ENCODE measurements around the gene PFN2. TPM values are rescaled to one million over a fixed set of nuclear protein-coding genes. Genes with fewer than 3 reads are reported as not detected.

Gene PFN2
- total and polyA plus RNA-seq, 2 donors (not counting 1 experiment from before 2014, with no cell fraction given), result 1.2 to 8.1 TPM

DNA sequence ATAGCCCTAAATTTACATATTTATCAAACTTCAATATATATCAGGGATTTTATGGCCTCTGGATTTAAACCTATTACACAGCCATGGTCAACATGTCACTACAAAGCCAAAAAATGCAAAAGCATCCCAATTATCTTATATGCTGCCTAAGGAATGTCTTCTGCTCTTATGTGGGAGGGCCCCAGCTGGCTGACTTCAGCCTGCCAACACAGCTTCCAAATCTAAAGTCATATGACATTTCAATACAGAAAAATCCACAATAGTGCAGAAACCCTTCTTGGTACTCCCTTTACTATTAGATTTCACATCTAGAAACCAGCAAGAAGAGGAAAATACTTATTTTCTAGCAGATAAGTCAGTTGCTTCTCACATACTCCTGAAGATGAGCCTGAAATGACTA, 6.4 kb downstream of the PFN2 start:
- Histone ChIP-seq H3K79me2 (ENCODE audit: control insufficient read depth, insufficient read depth, low read length) (no peaks in the 10 kb centered on the region), H4K20me1 (ENCODE audit: control insufficient read depth, insufficient read depth, low read length, poor library complexity, severe bottlenecking) (no peaks in the 10 kb centered on the region), H3K9ac (ENCODE audit: low read length) (no peak overlapping the region), H3K4me3 (ENCODE audit: control extremely low read depth in 1 of 5, extremely low read depth in 1 of 5, insufficient read depth in 1 of 5, low read depth in 2 of 5, low read length in 4 of 5) (no peak overlapping the region), H3K4me1 (ENCODE audit: control insufficient read depth in 2 of 2, insufficient read depth in 2 of 2, low read length in 2 of 2) (peaks cover 0 to under 1% of the 10 kb centered on the region in 2 donors), H2AFZ (ENCODE audit: insufficient read depth, low read depth, low read length, poor library complexity, severe bottlenecking) (no peak overlapping the region), H3K36me3 (replicated peaks in 1 of 2; ENCODE audit: control extremely low read depth in 1 of 2, control insufficient read depth in 1 of 2, extremely low read depth in 1 of 2, insufficient read depth in 2 of 2, low read length in 1 of 2) (no peaks in the 10 kb centered on the region), H3K4me2 (replicated peaks; ENCODE audit: low read depth, low read length, poor library complexity, severe bottlenecking) (no peak overlapping the region), H3K9me3 (ENCODE audit: control extremely low read depth in 1 of 3, control insufficient read depth in 2 of 3, insufficient read depth in 1 of 3, low read length in 2 of 3) (no peaks in the 10 kb centered on the region), H3K27me3 (replicated peaks in 1 of 4; ENCODE audit: control extremely low read depth in 1 of 4, control insufficient read depth in 3 of 4, insufficient read depth in 4 of 4, low read length in 3 of 4) (peaks cover 0 to 4% (median 0%) of the 10 kb centered on the region in 4 experiments), H3K27ac (ENCODE audit: low read length in 2 of 2) (no peak overlapping the region)
- Mint-ChIP-seq H3K9me3 (ENCODE audit: insufficient read depth) (no peaks in the 10 kb centered on the region), H3K27me3 (peaks cover 4% of the 10 kb centered on the region), H3K4me3 (no peak overlapping the region), H3K27ac (no peak overlapping the region), H3K4me1 (peaks cover 12% of the 10 kb centered on the region)
- DNase-seq (no peak), ATAC-seq (ENCODE audit: low read depth) (no peak)
- POLR2A ChIA-PET, result no interaction called here
- CTCF ChIA-PET, result interaction anchor here (1.0 to 1.6 kb wide), 3 partner anchors 9 to 224 kb away, joined by 3 to 4 read pairs (median 3); no protein-coding TSS in a partner anchor
- intact Hi-C loops (cut with micrococcal nuclease), result no loop called here
- no peak for TF ChIP-seq EZH2 (IDR thresholded peaks at IDR 0.05; ENCODE audit: borderline replicate concordance, insufficient read depth, low read depth, low read length, poor library complexity, severe bottlenecking)
- TF ChIP-seq, protein P1, sequence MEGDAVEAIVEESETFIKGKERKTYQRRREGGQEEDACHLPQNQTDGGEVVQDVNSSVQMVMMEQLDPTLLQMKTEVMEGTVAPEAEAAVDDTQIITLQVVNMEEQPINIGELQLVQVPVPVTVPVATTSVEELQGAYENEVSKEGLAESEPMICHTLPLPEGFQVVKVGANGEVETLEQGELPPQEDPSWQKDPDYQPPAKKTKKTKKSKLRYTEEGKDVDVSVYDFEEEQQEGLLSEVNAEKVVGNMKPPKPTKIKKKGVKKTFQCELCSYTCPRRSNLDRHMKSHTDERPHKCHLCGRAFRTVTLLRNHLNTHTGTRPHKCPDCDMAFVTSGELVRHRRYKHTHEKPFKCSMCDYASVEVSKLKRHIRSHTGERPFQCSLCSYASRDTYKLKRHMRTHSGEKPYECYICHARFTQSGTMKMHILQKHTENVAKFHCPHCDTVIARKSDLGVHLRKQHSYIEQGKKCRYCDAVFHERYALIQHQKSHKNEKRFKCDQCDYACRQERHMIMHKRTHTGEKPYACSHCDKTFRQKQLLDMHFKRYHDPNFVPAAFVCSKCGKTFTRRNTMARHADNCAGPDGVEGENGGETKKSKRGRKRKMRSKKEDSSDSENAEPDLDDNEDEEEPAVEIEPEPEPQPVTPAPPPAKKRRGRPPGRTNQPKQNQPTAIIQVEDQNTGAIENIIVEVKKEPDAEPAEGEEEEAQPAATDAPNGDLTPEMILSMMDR (IDR thresholded peaks at IDR 0.05), result no peak

DNA sequence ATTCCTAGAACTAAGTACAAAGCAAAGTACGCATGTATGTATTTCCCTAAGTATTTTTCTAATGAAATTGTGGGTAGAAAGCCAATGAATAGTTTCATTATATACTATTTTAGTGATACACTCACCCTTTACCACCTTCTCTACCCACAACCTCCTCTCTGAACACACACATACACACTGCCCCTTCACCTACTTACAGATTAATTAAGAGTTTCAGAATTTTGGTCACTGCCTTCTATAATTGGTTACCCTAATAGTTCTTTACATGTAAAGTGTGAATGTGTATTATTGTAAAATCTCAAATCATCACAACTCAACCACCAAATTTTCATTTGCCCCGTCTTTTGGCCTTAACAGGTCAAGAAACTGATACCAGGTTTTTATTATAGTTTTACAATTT, 7.2 kb downstream of the PFN2 start:
- POLR2A ChIA-PET, result no interaction called here

More for the DNA sequence above, 7.2 kb downstream of the PFN2 start:
- Mint-ChIP-seq H3K27ac (no peak overlapping the region), H3K27me3 (no peaks in the 10 kb centered on the region), H3K4me1 (peaks cover 7% of the 10 kb centered on the region), H3K4me3 (no peak overlapping the region), H3K9me3 (ENCODE audit: insufficient read depth) (no peaks in the 10 kb centered on the region)
- Histone ChIP-seq H3K4me1 (ENCODE audit: control insufficient read depth in 2 of 2, insufficient read depth in 2 of 2, low read length in 2 of 2) (no peaks in the 10 kb centered on the region), H3K9me3 (ENCODE audit: control extremely low read depth in 1 of 3, control insufficient read depth in 2 of 3, insufficient read depth in 1 of 3, low read length in 2 of 3) (no peaks in the 10 kb centered on the region), H2AFZ (ENCODE audit: insufficient read depth, low read depth, low read length, poor library complexity, severe bottlenecking) (no peak overlapping the region), H3K4me3 (ENCODE audit: control extremely low read depth in 1 of 5, extremely low read depth in 1 of 5, insufficient read depth in 1 of 5, low read depth in 2 of 5, low read length in 4 of 5) (no peak overlapping the region), H3K9ac (ENCODE audit: low read length) (no peak overlapping the region), H3K79me2 (ENCODE audit: control insufficient read depth, insufficient read depth, low read length) (no peaks in the 10 kb centered on the region), H3K4me2 (replicated peaks; ENCODE audit: low read depth, low read length, poor library complexity, severe bottlenecking) (no peak overlapping the region), H4K20me1 (ENCODE audit: control insufficient read depth, insufficient read depth, low read length, poor library complexity, severe bottlenecking) (no peaks in the 10 kb centered on the region), H3K27ac (ENCODE audit: low read length in 2 of 2) (no peak overlapping the region), H3K36me3 (replicated peaks in 1 of 2; ENCODE audit: control extremely low read depth in 1 of 2, control insufficient read depth in 1 of 2, extremely low read depth in 1 of 2, insufficient read depth in 2 of 2, low read length in 1 of 2) (no peaks in the 10 kb centered on the region), H3K27me3 (replicated peaks in 1 of 4; ENCODE audit: control extremely low read depth in 1 of 4, control insufficient read depth in 3 of 4, insufficient read depth in 4 of 4, low read length in 3 of 4) (no peaks in the 10 kb centered on the region)
- no CpG with 5 or more reads among the region's 2 CpGs for WGBS (ENCODE audit: insufficient coverage)
- CTCF ChIA-PET, result no interaction called here
- DNase-seq (no peak), ATAC-seq (ENCODE audit: low read depth) (no peak)
- TF ChIP-seq, protein P1 (IDR thresholded peaks at IDR 0.05), result no peak
- no peak for TF ChIP-seq EZH2 (IDR thresholded peaks at IDR 0.05; ENCODE audit: borderline replicate concordance, insufficient read depth, low read depth, low read length, poor library complexity, severe bottlenecking)
- intact Hi-C loops (cut with micrococcal nuclease), result no loop called here

Data from B cell (primary cell).